ENCODE data around the gene SOS1. TPM values are rescaled to one million over a fixed set of nuclear protein-coding genes. Genes with fewer than 3 reads are reported as not detected.
A peak's percentile ranks its signal among the peaks of the same experiment; 100 is the strongest.

SOS1 gene
- total RNA-seq, 4 donors from 2014 or later = 55.9 to 80.8 (median 63.2) TPM

DNA sequence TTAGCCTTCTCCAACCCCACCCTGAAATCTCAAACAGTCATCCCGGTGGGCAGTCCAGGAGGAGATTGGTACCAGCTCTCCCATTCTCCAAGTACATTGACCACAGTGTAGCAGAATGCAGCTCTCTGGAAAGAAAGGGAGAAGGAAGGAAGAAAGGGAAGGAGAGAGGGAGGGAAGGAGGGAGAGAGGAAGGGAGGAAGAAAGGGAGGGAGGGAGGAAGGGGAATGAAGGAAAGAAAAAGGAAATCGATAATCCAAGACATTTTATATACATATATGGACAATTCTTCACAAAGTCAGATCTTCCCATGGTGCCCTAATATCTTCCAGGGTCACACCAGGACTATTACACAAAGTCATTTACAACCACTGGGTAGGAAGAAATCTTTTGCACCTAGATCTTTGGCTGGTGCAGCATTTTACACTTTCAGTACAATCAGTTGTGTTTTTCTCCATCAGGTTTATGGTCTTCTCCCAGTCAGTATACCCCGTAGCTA is 172.4 kb downstream of the SOS1 start:
- peaks cover 9 to 10% of the 10 kb centered on the region in 2 donors for H3K4me1 ChIP-seq
- H3K27me3 ChIP-seq = no peaks in the 10 kb centered on the region
- no peak overlapping the region for H3K4me3 ChIP-seq (replicated peaks in 1 of 3)
- no peak for DNase-seq
- H3K36me3 ChIP-seq = no peaks in the 10 kb centered on the region
- no peak overlapping the region for H3K27ac ChIP-seq
- TF ChIP-seq, protein P1, sequence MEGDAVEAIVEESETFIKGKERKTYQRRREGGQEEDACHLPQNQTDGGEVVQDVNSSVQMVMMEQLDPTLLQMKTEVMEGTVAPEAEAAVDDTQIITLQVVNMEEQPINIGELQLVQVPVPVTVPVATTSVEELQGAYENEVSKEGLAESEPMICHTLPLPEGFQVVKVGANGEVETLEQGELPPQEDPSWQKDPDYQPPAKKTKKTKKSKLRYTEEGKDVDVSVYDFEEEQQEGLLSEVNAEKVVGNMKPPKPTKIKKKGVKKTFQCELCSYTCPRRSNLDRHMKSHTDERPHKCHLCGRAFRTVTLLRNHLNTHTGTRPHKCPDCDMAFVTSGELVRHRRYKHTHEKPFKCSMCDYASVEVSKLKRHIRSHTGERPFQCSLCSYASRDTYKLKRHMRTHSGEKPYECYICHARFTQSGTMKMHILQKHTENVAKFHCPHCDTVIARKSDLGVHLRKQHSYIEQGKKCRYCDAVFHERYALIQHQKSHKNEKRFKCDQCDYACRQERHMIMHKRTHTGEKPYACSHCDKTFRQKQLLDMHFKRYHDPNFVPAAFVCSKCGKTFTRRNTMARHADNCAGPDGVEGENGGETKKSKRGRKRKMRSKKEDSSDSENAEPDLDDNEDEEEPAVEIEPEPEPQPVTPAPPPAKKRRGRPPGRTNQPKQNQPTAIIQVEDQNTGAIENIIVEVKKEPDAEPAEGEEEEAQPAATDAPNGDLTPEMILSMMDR (IDR thresholded peaks at IDR 0.05) = no peak
- TF ChIP-seq POLR2A (IDR thresholded peaks at IDR 0.05) = no peak
- 87 to 92% methylated on average over 3 of the region's 3 CpGs for WGBS, 2 donors
- no peaks in the 10 kb centered on the region for H3K9me3 ChIP-seq
- intact Hi-C loops (cut with DNase I) = loop anchor here (10.0 kb wide), 1 partner anchor 276 kb away; no protein-coding TSS in a partner anchor

DNA sequence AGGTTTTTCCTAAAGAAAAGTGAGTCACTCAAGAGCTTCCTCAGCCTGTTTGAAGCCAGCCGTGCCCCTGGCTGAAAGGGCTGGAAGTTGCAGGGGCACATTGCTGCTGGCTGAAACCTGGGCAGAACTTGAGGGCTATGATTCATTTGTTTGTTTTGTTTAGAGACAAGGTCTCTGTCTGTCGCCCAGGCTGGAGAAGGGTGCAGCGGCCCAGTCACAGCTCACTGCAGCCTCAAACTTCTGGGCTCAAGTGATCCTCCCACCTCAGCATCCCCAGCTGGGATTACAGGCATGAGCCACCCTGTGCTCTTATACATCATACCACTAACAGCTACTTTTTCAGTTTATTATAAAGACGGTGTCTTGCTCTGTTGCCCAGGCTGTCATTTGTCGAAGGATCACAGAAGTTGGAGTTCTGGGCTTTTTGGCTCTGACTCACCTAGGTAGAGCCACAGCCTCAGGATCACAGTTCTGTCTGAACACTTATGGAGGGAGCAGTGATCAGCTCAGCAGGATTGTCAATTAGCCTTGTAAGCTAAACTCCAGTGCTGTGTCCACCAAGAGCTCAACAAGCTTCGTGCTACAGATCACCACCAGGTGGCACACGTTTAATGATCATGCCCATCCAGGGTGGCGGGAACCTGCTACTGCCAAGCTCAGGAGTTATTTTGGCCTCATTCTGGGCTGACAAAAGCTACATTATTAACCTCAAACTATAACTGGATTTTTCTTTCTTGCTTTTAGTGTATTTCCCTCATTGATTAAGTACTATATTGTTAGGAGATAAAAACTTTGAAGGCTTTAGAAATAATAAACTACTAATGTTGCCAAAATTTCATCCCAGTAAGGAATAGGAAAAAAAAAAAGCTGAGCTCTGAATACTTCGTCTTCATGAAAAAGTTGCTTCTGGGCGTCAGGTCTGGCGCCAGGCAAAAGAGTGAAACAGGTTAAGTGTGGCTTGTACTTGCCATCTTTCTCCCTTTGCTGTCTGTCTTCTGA is 173.3 kb downstream of the SOS1 start:
- TF ChIP-seq, protein P1 (IDR thresholded peaks at IDR 0.05) = peak; percentile 37 to 78 (median 68)
- no peak for TF ChIP-seq POLR2A (IDR thresholded peaks at IDR 0.05)
- Histone ChIP-seq H3K4me3 (replicated peaks in 1 of 3) (no peak overlapping the region), H3K36me3 (no peaks in the 10 kb centered on the region), H3K27ac (peak overlapping the region in 1 of 3 donors; percentile 21), H3K4me1 (peaks cover 9 to 10% of the 10 kb centered on the region in 2 donors), H3K9me3 (no peaks in the 10 kb centered on the region), H3K27me3 (no peaks in the 10 kb centered on the region)
- peak; percentile 86 to 90 for DNase-seq
- 35 to 43% methylated on average over 11 of the region's 11 CpGs for WGBS, 2 donors
- intact Hi-C loops (cut with DNase I) = loop anchor here (10.0 kb wide), 1 partner anchor 277 kb away; no protein-coding TSS in a partner anchor

DNA sequence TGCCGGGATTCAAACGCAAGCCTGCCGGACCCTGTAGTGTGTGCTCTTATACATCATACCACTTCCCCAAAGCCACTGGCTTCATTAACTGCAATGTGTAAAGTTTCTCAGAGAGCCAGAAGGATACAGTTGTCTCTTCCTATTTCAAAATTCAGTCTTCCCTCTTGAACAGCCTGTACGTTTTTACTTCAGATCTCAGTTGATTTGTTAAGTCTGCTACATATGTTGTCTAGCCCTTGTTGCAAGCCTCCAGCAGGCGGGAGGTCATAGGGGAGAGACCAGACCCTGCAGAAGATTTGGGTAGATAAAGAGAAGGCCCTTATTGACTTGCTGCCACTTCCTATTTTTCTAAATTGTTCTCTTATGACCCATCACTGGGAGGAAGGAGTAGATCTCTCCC is 174.9 kb downstream of the SOS1 start:
- Histone ChIP-seq H3K4me1 (peaks cover 9 to 10% of the 10 kb centered on the region in 2 donors), H3K36me3 (no peaks in the 10 kb centered on the region)
- WGBS, 2 donors = 90 to 93% methylated on average over 5 of the region's 5 CpGs

DNA sequence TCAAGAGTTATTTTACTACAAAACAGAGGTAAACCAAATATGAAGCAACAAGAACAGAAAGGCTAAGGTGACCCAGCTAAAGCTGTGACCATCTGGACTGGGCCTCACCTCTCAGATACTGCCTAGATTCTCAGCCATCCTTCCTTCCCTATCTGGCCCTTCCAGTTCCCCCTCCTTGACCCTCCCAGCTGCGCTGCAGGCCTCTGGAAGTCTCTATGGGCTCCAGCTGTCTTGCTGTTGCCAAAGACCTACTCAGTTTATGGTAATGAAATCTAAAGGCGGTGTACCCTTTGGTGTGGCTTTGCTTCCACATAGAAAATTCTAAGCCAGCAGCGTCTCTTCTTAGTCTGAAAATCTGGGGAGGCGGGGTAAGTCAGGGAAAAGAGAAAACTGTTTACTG is 175.5 kb downstream of the SOS1 start:
- intact Hi-C loops (cut with DNase I) = loop anchor here (10.0 kb wide), 1 partner anchor 279 kb away; no protein-coding TSS in a partner anchor

More for the DNA sequence above, 174.9 kb downstream of the SOS1 start:
- intact Hi-C loops (cut with DNase I) = loop anchor here (10.0 kb wide), 1 partner anchor 279 kb away; no protein-coding TSS in a partner anchor
- no peak for DNase-seq
- TF ChIP-seq, protein P1 (IDR thresholded peaks at IDR 0.05) = no peak
- no peak for TF ChIP-seq POLR2A (IDR thresholded peaks at IDR 0.05)
- no peak overlapping the region for H3K4me3 ChIP-seq (replicated peaks in 1 of 3)
- H3K9me3 ChIP-seq = no peaks in the 10 kb centered on the region
- H3K27ac ChIP-seq = no peak overlapping the region
- H3K27me3 ChIP-seq = no peaks in the 10 kb centered on the region

More for the DNA sequence above, 175.5 kb downstream of the SOS1 start:
- no peak for TF ChIP-seq POLR2A (IDR thresholded peaks at IDR 0.05)
- TF ChIP-seq, protein P1 (IDR thresholded peaks at IDR 0.05) = no peak
- no peaks in the 10 kb centered on the region for H3K9me3 ChIP-seq
- no peaks in the 10 kb centered on the region for H3K27me3 ChIP-seq
- H3K4me3 ChIP-seq (replicated peaks in 1 of 3) = no peak overlapping the region
- WGBS, 2 donors = 92 to 95% methylated on average over 4 of the region's 4 CpGs
- H3K36me3 ChIP-seq = no peaks in the 10 kb centered on the region
- H3K27ac ChIP-seq = no peak overlapping the region
- no peak for DNase-seq
- peaks cover 9 to 10% of the 10 kb centered on the region in 2 donors for H3K4me1 ChIP-seq
